CD4-positive, alpha-beta T cell treated with Interleukin-15 for 4 hours (primary cell): ENCODE results near the gene RTN4RL2.
A peak's percentile ranks its signal among the peaks of the same experiment; 100 is the strongest.

Experiments
- DNase-seq: peaks from one replicate; pipeline ENCODE4 v3.0.0-alpha.2; 2020; ENCODE audit warnings: low spot score

Gene RTN4RL2

DNA sequence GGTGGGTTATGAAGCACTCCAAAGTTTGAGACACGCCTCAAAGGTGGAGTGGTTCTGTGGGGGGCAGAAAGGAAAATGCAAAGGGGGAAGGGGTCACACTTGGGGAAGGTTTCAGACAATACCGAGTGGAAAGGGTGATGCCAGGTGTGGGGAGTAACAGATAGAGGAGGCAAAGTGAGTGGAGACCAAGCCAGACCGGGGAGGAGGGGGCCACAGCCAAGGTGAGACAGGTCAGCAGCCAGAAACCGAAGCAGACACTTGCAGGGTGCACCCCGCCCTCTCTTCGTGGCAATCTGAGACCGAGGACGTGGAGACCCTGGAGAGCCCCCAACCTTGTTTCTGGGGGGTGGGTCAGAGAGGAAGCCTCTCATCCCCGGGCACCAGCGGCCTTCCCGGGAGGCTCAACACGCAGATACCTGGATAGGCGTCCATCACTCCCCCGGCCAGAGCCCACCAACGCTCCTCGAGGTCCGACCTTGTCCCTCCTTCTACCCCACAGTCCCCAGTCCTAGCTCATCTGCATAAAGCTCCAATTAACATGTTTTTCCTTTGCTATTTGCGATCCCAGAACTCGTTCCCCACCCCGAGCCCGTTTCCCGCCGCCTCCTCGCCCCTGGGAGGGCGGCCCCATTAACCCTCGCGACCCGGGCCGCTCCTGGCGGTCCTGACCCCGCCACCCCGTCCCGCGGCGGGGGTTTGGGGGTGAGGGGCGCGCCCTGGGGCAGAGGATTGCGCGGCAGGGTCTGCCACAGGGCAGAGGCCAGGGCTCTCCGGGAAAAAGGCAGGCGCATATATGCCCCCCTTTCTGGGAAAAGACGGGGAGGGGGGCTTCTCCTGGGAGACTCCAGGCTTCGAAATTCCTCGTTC, 21.8 kb downstream of the RTN4RL2 start:
- no peak for DNase-seq

DNA sequence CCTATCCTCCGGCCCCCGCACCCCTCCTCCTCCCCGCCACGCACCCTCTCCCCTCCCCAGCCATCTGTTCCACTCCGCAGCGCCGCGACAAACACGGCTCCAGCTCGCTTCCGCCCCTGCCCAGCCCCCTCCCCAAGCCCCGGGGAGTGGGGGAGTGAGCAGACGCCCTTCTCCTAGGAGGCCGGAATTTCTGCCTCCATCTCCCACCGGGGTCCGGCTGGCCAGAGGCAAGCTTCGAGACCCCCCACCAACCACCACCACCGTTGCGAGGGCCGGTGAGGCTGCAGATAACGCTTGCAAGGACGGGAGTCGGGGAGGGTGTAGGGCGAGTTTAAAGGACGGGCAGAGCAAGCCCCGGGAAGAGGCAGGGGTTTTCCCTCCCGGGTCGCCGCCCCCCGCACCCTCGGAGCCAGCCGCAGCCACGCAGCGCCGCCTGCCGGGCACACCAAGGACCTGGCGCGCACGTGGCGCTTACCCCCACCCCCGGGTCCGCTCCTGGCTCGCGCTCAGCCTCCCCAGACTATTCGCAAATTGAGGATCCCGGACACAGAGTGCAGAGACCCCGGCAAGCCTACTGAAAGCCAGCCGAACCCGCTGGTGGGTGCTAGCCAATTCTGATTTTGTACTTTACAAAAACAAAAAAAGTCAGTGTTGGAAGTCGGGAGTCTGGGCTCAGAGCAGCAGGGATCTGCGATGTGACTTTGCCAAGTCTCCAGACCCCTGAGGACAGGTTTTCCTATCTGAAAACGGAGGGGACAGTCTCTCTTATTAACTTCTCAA, 22.6 kb downstream of the RTN4RL2 start:
- peak; percentile 40 for DNase-seq

DNA sequence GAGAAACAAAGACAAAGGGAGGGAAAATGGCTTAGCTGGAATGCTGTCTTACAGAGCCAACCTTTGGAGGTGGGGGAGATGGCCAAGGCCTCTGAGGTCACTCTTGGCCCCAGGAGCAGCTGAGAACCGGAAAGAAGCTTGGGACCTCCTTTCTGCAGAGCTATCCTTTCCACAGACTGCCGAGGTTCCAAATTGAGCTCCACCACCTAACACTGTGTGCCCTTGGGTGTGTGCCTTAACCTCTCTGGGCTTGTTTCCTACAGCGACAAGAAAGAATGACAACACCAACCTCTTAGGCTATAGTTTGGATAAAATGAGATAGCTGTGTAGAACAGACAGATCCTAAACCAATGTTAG, 23.2 kb downstream of the RTN4RL2 start:
- DNase-seq = no peak

DNA sequence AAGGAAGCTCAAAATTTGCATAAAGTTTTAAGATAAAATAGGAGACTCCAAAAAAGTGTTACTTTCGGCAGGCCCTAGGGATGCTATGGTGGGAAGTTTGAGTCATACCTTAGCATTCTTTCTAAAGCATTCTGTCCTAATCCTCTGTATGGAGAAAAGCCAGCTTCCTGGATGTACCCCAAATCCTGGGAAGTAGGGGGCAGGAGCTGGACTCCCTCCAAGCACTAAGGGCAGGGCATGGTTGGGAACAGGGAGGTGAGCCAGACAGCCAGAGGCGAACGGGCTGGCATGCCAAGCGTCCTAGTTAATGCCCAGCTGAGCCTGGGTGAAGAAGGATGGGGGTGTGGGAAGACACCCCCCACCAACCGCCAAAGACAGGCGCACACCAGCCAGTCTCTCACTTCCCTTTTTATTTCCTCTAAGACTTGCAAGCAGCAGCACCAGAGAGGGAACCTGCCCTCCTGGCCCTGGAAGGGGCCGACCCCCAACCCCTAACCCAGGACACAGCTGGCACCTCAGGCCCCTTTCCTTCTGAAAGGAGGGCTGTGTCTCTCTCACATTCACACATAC, 23.9 kb downstream of the RTN4RL2 start:
- no peak for DNase-seq

DNA sequence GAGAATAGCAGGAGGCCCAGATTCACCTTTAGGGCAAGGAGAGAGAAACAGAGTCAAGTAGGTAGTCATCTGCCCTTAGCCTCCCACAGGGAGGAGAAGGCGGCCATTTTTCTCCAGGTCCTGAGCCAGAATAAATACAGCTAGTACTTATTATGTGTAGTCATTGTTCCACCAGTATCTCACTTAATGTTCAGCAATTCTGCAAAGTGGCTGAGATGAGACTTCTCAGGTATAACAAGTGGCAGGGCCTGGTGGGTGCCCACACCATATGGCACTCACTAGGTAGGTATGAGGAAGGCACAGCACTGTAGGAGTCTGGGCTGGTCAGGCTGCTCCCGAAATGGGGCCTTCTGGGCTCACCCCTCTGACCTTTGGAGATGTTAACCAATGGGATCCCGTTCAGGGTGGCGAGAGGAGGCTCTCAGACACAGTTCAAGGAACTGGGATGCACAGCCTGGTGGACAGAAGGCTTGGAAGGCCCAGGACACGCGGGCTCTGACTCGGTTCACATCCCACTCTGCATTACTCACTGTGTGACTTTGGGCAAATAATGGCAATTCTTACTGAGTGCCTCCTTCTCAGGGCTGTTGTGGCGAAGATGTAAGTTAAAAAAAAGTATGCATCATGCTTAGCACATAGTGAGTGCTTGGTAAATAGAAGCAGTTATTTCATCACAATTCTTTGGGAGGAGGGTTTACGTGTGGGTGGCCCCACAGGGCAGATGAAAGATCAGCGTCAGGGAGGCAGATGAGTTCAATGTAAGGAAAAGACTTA, 25.1 kb downstream of the RTN4RL2 start:
- DNase-seq = no peak

DNA sequence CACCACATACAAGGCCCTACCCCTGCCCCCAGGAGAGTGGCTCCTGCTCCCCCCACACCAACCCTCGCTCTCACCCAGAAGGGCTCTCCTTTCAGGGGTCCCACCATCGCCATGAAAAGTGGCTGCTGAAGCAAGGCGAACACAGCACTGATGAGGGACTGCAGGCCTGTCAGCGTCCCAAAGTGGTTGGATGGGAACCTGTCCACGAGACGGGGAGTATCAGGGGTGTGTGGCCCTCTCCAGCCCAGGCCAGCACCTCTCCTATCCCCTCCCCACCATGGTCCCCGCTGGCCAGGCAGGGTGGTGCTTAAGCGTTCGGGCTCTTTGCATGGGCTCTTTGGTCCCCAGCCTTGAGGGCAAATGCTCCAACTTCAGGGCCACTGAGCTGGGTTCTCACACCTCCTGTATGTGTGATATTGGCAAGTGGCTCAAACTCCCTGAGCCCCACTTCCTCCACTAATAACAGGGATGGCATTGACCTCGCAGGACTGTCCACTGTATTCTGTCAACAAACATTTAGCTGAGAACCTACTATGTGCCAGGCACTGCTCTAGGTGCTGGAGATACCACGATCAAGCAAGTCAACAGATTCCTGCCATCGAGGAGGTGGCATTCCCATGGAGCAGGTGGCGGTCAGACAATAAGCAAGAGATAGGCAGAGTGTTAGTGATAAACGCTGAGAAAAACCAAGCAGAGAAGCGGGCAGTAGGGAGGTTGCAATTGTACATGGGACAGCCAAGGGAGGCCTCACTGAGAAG, 26.9 kb downstream of the RTN4RL2 start:
- no peak for DNase-seq

DNA sequence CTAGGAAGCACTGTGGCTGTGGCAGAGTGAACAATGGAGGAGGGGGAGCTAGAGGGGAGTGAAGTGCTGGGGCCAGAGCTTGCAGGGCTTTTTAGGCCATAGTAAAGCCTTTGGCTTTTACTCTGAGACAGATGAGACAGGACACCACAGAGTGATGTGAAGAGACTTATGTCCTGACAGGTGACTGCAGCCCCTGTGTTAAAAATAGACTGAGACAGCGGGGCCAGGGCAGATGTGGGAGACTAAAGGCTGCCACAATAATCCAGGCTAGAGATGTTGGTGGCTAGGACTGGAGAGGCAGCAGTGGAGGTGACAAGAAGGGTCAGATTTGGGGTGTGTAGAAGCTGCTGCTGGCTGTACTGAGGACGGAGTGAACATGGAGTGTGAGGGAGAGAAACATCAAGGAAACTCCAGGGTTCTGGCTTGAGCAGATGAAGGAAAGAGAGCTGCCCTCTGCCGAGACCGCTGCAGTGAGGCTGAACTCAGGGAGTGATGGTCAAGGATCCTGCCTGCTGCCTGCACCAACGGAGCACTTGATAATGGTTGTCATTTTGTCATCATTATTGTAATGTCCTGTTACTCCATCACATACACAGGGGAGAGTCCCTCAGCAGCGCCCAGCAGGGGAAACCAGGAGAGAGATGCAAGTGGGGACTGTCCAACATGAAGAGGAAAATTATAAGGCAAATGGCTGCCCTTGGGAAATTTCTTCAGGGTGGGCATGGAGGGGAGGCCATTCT, 27.8 kb downstream of the RTN4RL2 start:
- no peak for DNase-seq

DNA sequence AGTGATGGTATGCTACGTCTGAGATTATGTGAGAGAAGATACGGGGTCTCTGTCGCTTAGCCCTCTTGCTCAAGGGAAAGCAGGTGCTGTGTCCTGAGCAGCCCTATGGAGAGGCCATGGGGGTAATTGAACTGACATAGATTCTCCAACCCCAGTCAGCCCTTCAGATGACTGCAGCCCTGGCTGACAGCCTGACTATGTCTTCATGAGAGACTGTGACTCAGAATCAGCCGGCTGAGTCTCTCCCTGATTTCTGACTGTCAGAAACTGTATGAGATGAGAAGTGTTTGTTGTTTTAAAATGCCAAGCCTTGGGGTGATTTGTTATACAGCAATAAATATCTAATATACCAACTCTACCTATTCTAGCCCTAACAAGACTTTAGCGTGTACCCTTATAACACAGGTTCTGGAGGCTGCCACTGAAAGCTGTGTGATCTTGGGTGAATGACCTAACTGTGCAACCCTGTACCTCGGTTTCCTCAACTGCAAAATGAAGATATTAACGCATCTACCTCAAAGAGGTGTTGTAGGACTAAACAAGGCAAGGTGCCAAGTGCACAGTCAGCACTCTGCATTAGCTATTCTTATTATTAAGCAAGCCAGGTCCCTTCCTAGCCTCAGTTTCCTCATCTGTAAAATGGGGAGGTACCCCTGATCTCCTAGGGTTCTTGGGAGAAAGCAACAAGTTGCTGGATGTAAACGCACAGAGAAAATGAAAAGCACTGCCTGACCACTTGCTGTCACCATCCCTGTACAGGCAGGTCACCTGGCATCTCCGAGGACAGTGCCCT, 30.3 kb downstream of the RTN4RL2 start:
- DNase-seq = no peak

DNA sequence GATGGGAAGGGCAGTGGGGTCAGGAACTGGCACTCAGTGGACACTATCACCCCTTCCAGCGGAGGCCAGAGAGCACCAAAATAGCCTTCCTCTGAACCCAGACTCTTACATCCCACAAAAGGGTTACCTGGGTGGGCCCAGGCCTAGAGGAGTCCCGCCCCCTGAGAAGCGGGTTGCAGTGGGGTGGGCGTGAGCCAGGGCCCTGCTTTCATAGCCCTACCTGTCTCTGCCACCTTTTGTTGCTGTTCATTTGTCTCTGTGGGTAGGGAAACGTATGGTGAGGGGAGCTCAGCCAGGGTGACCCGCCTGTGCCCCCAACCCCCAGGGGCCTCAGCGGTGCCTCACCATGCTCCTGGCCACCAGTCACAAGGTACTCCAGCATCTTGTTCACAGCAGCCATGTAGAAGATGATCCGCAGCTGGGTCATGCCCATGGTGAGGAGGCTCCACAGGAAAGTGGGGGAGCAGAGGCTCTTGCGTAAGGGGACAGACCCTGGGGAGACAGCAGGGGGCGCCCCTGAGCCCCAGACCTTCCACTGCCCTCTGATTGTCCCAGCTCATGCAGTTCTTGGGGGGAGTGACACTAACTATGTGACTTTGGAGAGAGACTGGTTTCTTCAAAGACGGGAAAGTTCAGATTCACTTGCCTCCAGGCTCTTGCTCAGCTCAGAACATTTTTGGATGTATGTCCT, 31.2 kb downstream of the RTN4RL2 start:
- peak; percentile 42 for DNase-seq

DNA sequence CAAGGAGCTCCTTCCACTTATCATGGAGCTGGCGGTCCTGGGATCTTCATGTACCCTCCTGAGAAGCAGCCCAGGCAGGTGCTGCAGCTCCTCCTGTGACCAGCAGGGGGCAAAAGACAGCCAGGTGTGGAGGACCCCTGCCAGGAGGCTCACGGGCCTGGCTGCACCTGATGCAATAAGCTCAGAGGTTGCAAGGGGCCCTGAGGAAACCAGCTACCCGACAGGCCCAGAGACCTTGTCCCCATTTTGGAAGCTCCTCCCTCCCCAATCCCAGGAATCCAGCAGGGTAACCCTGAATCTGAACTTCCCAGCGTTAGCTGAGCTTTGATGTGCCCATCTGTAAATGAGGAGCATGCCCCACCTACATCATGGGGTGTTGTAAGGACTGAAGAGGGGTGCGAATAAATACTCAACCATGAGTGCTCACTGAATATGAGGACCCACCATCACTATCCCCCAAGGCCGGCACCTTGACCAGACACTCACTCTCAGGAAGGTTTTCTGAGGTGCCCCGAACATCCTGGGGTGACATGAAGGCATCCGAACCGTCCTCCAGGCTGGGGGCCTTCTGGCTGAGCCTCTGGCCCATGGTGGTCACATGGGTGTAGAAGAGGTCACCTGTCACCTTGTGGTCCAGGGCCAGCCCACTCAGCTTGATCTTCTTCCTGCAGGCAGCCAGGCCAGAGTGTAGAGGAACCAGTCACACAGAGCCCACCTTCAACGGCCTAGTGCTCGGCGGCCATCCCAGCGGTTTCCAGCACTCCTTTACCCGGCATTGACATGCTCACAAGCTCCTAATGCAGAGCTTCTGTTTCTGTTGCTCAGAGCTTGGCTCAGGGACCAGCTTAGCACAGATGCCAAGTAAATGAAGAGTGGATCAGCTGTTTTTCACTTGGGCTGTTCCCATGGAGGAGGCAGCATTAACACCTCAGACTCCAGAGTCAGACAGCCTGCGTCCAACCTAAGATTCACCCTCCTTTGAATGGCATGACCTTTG, 33.5 kb downstream of the RTN4RL2 start:
- peak; percentile 77 for DNase-seq

DNA sequence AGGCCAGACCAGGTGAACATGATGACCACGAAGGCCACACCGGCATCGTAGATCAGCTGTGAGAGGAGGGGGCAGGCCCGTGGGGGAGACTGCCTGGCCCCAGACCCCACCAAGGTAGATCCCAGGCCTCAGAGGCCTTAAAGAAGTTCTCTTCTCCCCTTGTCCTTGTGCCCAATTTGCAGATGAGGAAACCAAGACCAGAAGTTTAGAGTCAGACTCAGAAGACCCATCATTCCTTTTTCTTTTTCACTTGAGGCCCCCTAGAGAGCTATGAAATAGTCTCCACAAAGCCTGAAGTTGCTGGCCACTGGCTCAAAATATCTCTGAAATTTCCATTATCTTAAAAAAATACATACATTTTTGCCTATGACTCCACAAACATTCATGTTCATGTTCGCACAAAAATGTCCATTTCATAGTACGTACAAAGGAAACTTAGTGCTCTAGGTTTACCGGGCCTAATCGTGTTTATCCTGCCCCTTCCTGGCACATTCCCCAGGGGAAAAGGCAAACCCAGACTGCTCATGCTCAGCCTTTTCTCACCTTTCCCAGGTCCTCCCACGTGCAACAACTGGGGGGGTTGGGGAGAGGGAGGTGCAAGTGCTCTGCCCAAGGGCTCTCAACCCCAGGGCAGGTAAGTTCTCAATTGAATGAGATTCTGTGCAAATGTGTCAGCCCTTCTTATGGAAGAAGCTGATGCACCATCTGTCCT, 35.9 kb downstream of the RTN4RL2 start:
- no peak for DNase-seq

DNA sequence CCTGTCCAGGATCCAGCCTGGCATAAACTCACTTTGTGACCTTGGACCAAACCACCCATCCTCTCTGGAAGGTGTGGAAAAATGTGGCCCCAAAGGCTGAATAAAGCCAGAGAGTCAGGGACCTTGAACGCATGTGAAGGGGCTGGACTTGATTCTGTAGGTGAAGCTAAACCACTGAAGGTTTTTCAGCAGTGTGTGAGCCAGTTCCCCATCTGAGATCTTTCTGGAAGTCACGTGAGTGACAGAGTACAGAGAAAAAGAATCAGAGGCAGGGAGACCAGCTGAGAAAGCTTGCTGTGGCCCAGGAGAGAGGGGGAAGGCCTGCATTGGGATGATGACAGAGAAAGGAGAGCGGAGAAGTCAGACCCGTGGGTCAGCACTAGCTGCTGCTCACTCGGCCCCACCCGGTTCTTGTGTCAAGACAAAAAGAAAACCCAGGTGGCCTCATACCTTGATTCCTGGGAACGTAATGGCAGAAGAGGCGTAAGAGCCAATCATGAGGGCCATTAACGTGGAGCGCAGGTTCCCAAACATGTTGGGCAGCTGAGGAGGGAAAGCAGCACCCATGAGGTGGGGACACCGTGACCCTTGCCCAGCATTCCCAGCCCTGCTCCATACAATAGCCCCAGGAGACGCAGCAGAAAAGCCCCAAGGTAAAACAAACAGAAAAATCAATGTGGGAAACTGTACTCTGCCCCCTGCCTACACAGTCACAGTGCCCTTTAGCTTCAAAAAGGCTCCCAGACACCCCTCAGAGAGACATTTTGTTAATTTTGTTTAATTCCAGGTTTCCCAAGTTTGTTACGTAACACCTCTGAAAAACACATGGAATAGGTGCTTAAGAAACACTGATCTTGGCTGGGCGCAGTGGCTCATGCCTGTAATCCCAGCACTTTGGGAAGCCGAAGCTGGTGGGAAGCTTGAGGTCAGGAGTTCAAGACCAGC, 37.2 kb downstream of the RTN4RL2 start:
- DNase-seq = no peak

DNA sequence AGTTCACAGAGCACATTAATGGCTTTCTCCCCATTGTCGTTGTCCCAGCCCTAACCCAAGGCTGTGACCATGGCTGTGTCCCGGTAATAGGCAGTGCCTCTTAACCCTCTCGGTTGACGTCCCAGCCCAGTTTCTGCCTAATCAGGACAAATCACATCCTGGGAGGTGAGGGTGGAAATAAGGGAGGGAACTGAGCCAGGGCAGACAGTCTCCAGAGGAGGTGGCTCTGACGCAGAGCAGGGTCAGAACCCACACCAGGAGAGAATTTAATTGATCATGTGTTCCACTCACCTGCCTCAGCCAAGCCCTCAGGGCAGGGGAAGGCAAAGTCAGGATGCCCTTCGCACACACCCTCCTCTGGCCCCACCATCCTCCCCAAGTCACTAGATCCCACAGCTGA, 38.2 kb downstream of the RTN4RL2 start:
- no peak for DNase-seq

DNA sequence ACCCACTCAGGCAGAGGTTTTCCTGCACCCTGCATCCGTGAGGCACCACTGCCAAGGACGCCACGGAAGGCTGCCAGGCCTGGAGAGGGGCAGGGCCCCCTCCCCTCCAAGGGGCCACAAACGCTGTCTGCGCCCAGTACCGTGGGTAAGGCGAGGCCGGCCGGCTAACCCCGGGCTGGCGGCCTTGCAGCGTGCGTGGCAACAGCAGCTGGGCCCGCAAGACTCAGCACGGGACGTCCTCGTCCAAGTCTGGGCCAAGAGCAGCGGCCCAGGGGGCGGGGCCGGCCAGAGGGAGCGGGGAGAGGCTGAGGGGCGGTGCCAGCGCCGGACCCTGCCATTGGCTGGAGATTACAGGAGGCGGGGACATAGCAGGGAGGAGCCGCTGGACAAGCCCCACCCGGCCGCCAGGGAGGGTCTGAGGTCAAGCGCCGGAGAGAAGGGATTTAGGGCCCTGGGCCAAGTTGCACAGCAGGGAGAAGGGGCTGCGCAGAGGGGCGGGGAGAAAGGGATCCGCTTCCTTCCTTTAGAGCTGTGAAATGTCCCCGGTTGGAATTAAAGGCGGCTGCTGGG, 39.2 kb downstream of the RTN4RL2 start:
- peak; percentile 24 for DNase-seq

DNA sequence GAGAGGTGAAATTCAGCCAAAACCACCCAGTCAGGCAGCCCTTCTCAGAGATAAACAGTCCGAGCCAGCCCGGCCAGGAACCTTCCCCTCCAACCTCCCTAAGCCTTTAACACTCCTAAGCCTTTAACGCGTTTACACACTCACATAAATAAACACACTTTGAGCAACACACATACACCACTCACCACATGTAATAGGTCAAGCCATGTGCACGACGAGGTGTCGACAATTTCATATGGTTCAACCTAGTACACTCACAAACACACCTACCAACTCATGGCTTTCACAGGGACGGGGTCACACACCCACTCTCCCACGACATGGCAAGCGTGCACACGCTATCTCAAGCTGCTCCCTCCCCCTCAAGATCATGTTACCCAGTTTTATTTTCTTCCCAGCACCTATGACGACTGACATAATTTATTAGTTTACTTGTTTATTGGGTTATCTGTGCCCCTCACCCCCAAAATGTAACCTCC, 39.7 kb downstream of the RTN4RL2 start:
- DNase-seq = no peak

DNA sequence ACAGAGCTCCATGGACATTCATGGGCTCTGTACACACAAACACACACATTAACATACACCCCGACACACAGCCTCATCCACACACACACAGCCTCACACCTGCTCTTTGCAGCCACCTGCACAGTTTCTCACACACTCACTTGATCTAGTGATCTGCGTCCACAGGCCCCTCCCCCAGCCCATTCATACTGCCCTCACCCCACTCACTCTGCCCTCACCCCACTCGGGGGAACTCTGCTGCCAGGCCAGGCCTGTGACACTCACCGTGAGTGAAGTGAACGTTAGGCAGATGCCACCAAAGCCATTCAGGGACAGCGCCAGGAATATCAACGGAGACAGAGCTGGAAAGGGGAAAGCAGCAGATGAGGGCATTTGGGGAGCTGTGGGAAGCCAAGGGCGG, 40.2 kb downstream of the RTN4RL2 start:
- DNase-seq = no peak
